ENCODE measurements around the gene CNTN5. TPM values are rescaled to one million over a fixed set of nuclear protein-coding genes. Genes with fewer than 3 reads are reported as not detected.

Gene CNTN5
- polyA plus RNA-seq, 1 donor from 2014 or later: 1.1 TPM

DNA sequence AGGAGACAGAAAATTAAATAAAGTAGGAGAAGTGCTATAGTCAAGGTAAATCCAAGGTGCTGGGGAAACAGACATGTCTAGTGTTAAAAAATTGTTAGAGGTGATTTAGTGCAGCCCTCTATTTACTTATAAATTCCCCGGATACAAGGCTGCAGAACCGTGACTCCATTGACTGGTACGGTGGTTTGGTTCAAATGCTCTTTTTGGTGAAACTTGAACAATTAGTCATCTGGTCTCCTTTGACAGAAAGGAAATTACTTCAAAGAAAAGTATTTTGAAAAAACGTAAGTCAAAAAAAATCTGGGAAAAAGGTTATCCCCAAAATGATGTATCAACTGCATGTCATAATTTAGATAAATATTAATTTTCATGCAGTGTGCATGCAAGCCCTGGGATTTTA lies 399.2 kb downstream of the CNTN5 start:
- no peaks in the 10 kb centered on the region for H3F3A ChIP-seq (ENCODE audit: insufficient read depth, low read length, poor library complexity, severe bottlenecking)
- H3K9me3 ChIP-seq (ENCODE audit: low read length): no peaks in the 10 kb centered on the region
- no peak overlapping the region for H3K4me3 ChIP-seq (ENCODE audit: low read length)
- no peak overlapping the region for H3K9ac ChIP-seq (ENCODE audit: low read length)
- no peaks in the 10 kb centered on the region for H3K27me3 ChIP-seq (ENCODE audit: insufficient read depth, low read depth, low read length)
- H3K79me2 ChIP-seq (replicated peaks; ENCODE audit: insufficient read depth, low read length): no peaks in the 10 kb centered on the region
- no peaks in the 10 kb centered on the region for H4K20me1 ChIP-seq (ENCODE audit: insufficient read depth)
- no peak overlapping the region for H3K27ac ChIP-seq (ENCODE audit: low read length)
- H3K9me2 ChIP-seq (ENCODE audit: insufficient read depth, low read length): no peaks in the 10 kb centered on the region
- TF ChIP-seq MXI1 (conservative IDR thresholded peaks at IDR 0.05; ENCODE audit: poor library complexity, severe bottlenecking): no peak
- no peak for TF ChIP-seq TAF1 (IDR thresholded peaks at IDR 0.05; ENCODE audit: low read depth)
- TF ChIP-seq EZH2 (IDR thresholded peaks at IDR 0.05; ENCODE audit: borderline replicate concordance, insufficient read depth, low read length, poor library complexity, severe bottlenecking): no peak
- no peak for TF ChIP-seq POLR2AphosphoS5 (IDR thresholded peaks at IDR 0.05)
- TF ChIP-seq REST (IDR thresholded peaks at IDR 0.05; ENCODE audit: borderline replicate concordance): no peak
- H3K36me3 ChIP-seq (ENCODE audit: insufficient read depth, low read length): no peaks in the 10 kb centered on the region
- no peak overlapping the region for H3K4me2 ChIP-seq (ENCODE audit: low read length)
- no peak overlapping the region for H2AFZ ChIP-seq (ENCODE audit: low read depth, low read length)

DNA sequence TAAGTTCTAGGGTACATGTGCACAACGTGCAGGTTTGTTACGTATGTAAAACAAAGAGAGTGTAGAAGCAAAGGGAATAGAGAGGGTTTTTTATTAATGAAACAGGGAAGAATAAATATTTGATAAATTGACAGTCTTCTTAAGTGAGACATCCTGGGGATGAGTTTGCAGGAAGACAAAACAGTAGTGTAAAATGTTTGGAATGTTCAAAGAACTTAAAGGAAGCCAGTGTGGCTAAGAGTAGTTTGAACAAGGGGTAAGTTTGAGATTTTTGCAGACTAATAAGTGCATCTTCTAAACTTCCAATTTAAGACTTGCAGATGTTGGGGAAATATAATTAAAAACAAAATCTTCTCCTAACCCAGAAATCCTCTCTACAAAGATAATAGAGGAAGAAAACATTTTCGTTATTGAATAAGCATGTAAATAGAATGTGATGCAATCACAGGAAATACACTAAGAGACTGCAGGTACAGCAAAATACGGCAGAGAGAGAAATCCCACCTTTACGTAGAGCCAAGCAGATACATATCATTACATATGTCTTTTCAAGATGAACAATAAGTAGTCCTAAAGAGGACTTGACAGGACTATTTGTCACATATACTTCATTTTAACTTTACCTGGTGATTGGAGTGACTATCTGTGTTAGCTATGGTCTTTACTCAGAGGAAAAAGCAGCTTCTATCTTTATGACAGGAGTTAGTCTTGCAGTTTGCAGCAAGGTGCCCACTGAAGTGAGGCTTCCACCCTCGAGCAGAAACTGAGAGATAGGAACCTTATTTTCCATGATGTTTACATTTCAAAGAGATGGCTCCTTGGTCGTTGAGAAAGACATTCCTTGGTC lies 402.1 kb downstream of the CNTN5 start:
- H2AFZ ChIP-seq (ENCODE audit: low read depth, low read length): no peak overlapping the region
- no peaks in the 10 kb centered on the region for H3K9me3 ChIP-seq (ENCODE audit: low read length)
- no peaks in the 10 kb centered on the region for H3K27me3 ChIP-seq (ENCODE audit: insufficient read depth, low read depth, low read length)
- no peak overlapping the region for H3K4me2 ChIP-seq (ENCODE audit: low read length)
- no peak overlapping the region for H3K4me3 ChIP-seq (ENCODE audit: low read length)
- no peaks in the 10 kb centered on the region for H3F3A ChIP-seq (ENCODE audit: insufficient read depth, low read length, poor library complexity, severe bottlenecking)
- H3K36me3 ChIP-seq (ENCODE audit: insufficient read depth, low read length): no peaks in the 10 kb centered on the region
- no peak overlapping the region for H3K27ac ChIP-seq (ENCODE audit: low read length)
- no peak for TF ChIP-seq POLR2AphosphoS5 (IDR thresholded peaks at IDR 0.05)
- no peak for TF ChIP-seq MXI1 (conservative IDR thresholded peaks at IDR 0.05; ENCODE audit: poor library complexity, severe bottlenecking)
- no peaks in the 10 kb centered on the region for H3K9me2 ChIP-seq (ENCODE audit: insufficient read depth, low read length)
- H3K79me2 ChIP-seq (replicated peaks; ENCODE audit: insufficient read depth, low read length): no peaks in the 10 kb centered on the region
- H4K20me1 ChIP-seq (ENCODE audit: insufficient read depth): no peaks in the 10 kb centered on the region
- H3K9ac ChIP-seq (ENCODE audit: low read length): no peak overlapping the region

GRCh38 chr11:99423428-99423983 lies 402.8 kb downstream of the CNTN5 start:
- no peak overlapping the region for H2AFZ ChIP-seq (ENCODE audit: low read depth, low read length)
- no peaks in the 10 kb centered on the region for H3K79me2 ChIP-seq (replicated peaks; ENCODE audit: insufficient read depth, low read length)

More at GRCh38 chr11:99423428-99423983, 402.8 kb downstream of the CNTN5 start:
- Histone ChIP-seq H3K9me3 (ENCODE audit: low read length) (no peaks in the 10 kb centered on the region), H3K4me3 (ENCODE audit: low read length) (no peak overlapping the region), H3K9me2 (ENCODE audit: insufficient read depth, low read length) (no peaks in the 10 kb centered on the region), H4K20me1 (ENCODE audit: insufficient read depth) (no peaks in the 10 kb centered on the region), H3K36me3 (ENCODE audit: insufficient read depth, low read length) (no peaks in the 10 kb centered on the region), H3F3A (ENCODE audit: insufficient read depth, low read length, poor library complexity, severe bottlenecking) (no peaks in the 10 kb centered on the region), H3K27ac (ENCODE audit: low read length) (no peak overlapping the region), H3K27me3 (ENCODE audit: insufficient read depth, low read depth, low read length) (no peaks in the 10 kb centered on the region), H3K9ac (ENCODE audit: low read length) (no peak overlapping the region), H3K4me2 (ENCODE audit: low read length) (no peak overlapping the region)
- no peak for TF ChIP-seq EP300 (conservative IDR thresholded peaks at IDR 0.05; ENCODE audit: poor library complexity, severe bottlenecking)
- no peak for TF ChIP-seq REST (IDR thresholded peaks at IDR 0.05; ENCODE audit: borderline replicate concordance)
- TF ChIP-seq RAD21 (conservative IDR thresholded peaks at IDR 0.05): no peak
- no peak for TF ChIP-seq TAF1 (IDR thresholded peaks at IDR 0.05; ENCODE audit: low read depth)
- TF ChIP-seq, protein P1, sequence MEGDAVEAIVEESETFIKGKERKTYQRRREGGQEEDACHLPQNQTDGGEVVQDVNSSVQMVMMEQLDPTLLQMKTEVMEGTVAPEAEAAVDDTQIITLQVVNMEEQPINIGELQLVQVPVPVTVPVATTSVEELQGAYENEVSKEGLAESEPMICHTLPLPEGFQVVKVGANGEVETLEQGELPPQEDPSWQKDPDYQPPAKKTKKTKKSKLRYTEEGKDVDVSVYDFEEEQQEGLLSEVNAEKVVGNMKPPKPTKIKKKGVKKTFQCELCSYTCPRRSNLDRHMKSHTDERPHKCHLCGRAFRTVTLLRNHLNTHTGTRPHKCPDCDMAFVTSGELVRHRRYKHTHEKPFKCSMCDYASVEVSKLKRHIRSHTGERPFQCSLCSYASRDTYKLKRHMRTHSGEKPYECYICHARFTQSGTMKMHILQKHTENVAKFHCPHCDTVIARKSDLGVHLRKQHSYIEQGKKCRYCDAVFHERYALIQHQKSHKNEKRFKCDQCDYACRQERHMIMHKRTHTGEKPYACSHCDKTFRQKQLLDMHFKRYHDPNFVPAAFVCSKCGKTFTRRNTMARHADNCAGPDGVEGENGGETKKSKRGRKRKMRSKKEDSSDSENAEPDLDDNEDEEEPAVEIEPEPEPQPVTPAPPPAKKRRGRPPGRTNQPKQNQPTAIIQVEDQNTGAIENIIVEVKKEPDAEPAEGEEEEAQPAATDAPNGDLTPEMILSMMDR (IDR thresholded peaks at IDR 0.05; ENCODE audit: poor library complexity, severe bottlenecking): no peak
- TF ChIP-seq SMC3 (conservative IDR thresholded peaks at IDR 0.05; ENCODE audit: poor library complexity): no peak
- TF ChIP-seq MXI1 (conservative IDR thresholded peaks at IDR 0.05; ENCODE audit: poor library complexity, severe bottlenecking): no peak
- TF ChIP-seq EZH2 (IDR thresholded peaks at IDR 0.05; ENCODE audit: borderline replicate concordance, insufficient read depth, low read length, poor library complexity, severe bottlenecking): no peak
- TF ChIP-seq POLR2AphosphoS5 (IDR thresholded peaks at IDR 0.05): no peak
